Lung (tissue), 12 donors: Measurements from ENCODE around the gene SEMA5A. TPM values are rescaled to one million over a fixed set of nuclear protein-coding genes. Genes with fewer than 3 reads are reported as not detected.
A peak's percentile ranks its signal among the peaks of the same experiment; 100 is the strongest.

Experiments
- ATAC-seq: fragments of 200-7000 bp; cut with Tn5 transposase; one replicate; pipeline ENCODE4 v1.9.1; 2020; ENCODE audit warnings: moderate number of reproducible peaks; ENCODE audit not compliant: insufficient read depth, low FRiP score
- DNase-seq, 3 donors: peaks; one replicate each; pipeline ENCODE4 v3.0.0-alpha.2; 2013 to 2017
- H3K27ac ChIP-seq, 2 donors: one replicate each; pipeline ENCODE4 v1.5.1; 2013; ENCODE audit warnings: mild to moderate bottlenecking in 2 of 2, moderate library complexity in 2 of 2, control low read depth in 1 of 2, inconsistent platforms in 1 of 2, low read depth in 1 of 2, low read length in 1 of 2
- H3K27me3 ChIP-seq, 3 donors: one replicate each; pipeline ENCODE4 v1.5.1; 2013; ENCODE audit warnings: low read length in 2 of 3; ENCODE audit not compliant: control insufficient read depth in 3 of 3, insufficient read depth in 3 of 3
- H3K36me3 ChIP-seq, 4 donors: one replicate each; pipeline ENCODE4 v1.5.1; 2013; ENCODE audit warnings: low read length in 4 of 4, mild to moderate bottlenecking in 1 of 4, moderate library complexity in 1 of 4; ENCODE audit not compliant: control insufficient read depth in 4 of 4, insufficient read depth in 4 of 4
- H3K4me1 ChIP-seq, 5 donors: one replicate each; pipeline ENCODE4 v1.5.1; 2013; ENCODE audit warnings: low read length in 5 of 5, mild to moderate bottlenecking in 2 of 5, moderate library complexity in 1 of 5; ENCODE audit not compliant: control insufficient read depth in 5 of 5, insufficient read depth in 5 of 5
- H3K4me3 ChIP-seq: one replicate; pipeline ENCODE4 v1.5.1; 2013; ENCODE audit warnings: mild to moderate bottlenecking, control low read depth, moderate library complexity
- H3K9ac ChIP-seq, 2 donors: one replicate each; pipeline ENCODE4 v1.5.1; 2013; ENCODE audit warnings: low read length in 2 of 2, control low read depth in 1 of 2; ENCODE audit not compliant: insufficient read depth in 1 of 2
- H3K9me3 ChIP-seq, 4 donors: one replicate each; pipeline ENCODE4 v1.5.1; 2013; ENCODE audit warnings: low read length in 3 of 4, mild to moderate bottlenecking in 1 of 4, moderate library complexity in 1 of 4; ENCODE audit not compliant: control insufficient read depth in 4 of 4, insufficient read depth in 3 of 4
- CTCF ChIP-seq: IDR thresholded peaks from 2 replicates; pipeline ENCODE4 v1.5.1; 2012; ENCODE audit warnings: mild to moderate bottlenecking; ENCODE audit errors: control extremely low read depth, extremely low read depth
- WGBS, 2 donors: extraction: QIAGEN DNeasy Blood & Tissue Kit; methylation state at CpG; one replicate each; pipeline ENCODE4 v1.1.7; 2013; 5-methylcytosine and 5-hydroxymethylcytosine counted together
- polyA plus RNA-seq, 2 donors: library from polyadenylated mRNA; stranded (reverse); fragments of 200-250 nt; gene quantifications; one replicate each; pipeline ENCODE4 v1.2.1, GENCODE V29; 2013
- total RNA-seq, 2 donors: library from RNA; depleted of rRNA in 1 of 2; stranded (reverse); fragments of >200 nt in 1 of 2; gene quantifications; one replicate each; pipeline ENCODE4 v1.2.1, GENCODE V29; 2014 to 2021
- donor health status: control.
- donor health status: control.
- donor health status: Bipolar disorder and iron deficiency.
- donor health status: healthy.
- donor health status: DM: yes; HTN: yes; CAD: no.

SEMA5A gene
- total and polyA plus RNA-seq, 4 donors: 3.1 to 44.9 (median 13.7) TPM

DNA sequence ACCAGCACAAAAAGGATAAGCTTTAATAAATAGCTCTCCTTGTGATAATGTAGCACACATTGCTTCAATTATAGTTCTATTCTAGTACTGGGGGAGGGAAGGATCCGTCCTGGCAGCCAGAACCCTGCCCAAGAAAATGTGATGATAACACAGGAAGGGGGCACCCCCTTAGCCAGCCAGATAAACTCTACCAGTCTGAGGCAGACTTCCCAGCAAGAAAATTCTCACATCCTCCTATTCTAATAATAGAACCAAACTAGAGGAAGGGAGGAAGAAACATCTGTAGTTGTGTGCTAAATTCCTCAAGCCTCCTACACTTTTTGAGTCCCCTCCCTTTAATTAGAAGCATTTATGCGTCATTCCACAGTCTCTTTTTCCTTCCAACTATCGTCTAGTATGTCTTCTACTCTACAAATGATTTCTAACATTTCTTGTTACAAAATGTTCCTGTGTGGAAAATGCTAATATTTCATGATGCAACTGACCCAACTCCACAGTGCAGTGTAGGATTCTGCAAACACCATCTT, 261.0 kb downstream of the SEMA5A start:
- no peak for TF ChIP-seq CTCF
- H3K27ac ChIP-seq: peak overlapping the region in 1 of 2 donors; percentile 24
- no peak overlapping the region for H3K4me3 ChIP-seq
- H3K36me3 ChIP-seq: no peaks in the 10 kb centered on the region
- no peaks in the 10 kb centered on the region for H3K27me3 ChIP-seq
- WGBS, 2 donors: 18% methylated on average over 3 of the region's 3 CpGs
- H3K9me3 ChIP-seq: no peaks in the 10 kb centered on the region
- peak; percentile 27 for ATAC-seq
- no peak overlapping the region for H3K9ac ChIP-seq
- DNase-seq: peak in 2 of 3 donors; percentile 11
- peaks cover 0 to 6% (median 0%) of the 10 kb centered on the region in 5 donors for H3K4me1 ChIP-seq

- H3K4me3 ChIP-seq: no peak overlapping the region
- no peaks in the 10 kb centered on the region for H3K36me3 ChIP-seq
- H3K4me1 ChIP-seq: peaks cover 0 to 6% (median 0%) of the 10 kb centered on the region in 5 donors
- no peak for TF ChIP-seq CTCF
- DNase-seq: no peak
- ATAC-seq: no peak
- H3K9me3 ChIP-seq: no peaks in the 10 kb centered on the region
- no peak overlapping the region for H3K9ac ChIP-seq
- no peaks in the 10 kb centered on the region for H3K27me3 ChIP-seq
- WGBS, 2 donors: 33 to 42% methylated on average over 1 of the region's 1 CpG
- peak overlapping the region in 1 of 2 donors; percentile 24 for H3K27ac ChIP-seq
Measured at GRCh38 chr5:9284272-9284671, 261.6 kb downstream of the SEMA5A start.

GRCh38 chr5:9283473-9283872, 262.4 kb downstream of the SEMA5A start:
- H3K27ac ChIP-seq: no peak overlapping the region
- H3K36me3 ChIP-seq: no peaks in the 10 kb centered on the region
- no peak overlapping the region for H3K9ac ChIP-seq
- ATAC-seq (no peak), DNase-seq (no peak)
- 88 to 95% methylated on average over 1 of the region's 1 CpG for WGBS, 2 donors
- H3K4me3 ChIP-seq: no peak overlapping the region
- no peaks in the 10 kb centered on the region for H3K27me3 ChIP-seq
- H3K4me1 ChIP-seq: peaks cover 0 to 6% (median 0%) of the 10 kb centered on the region in 5 donors
- H3K9me3 ChIP-seq: peaks cover 0 to 2% (median 0%) of the 10 kb centered on the region in 4 donors
- no peak for TF ChIP-seq CTCF

DNA sequence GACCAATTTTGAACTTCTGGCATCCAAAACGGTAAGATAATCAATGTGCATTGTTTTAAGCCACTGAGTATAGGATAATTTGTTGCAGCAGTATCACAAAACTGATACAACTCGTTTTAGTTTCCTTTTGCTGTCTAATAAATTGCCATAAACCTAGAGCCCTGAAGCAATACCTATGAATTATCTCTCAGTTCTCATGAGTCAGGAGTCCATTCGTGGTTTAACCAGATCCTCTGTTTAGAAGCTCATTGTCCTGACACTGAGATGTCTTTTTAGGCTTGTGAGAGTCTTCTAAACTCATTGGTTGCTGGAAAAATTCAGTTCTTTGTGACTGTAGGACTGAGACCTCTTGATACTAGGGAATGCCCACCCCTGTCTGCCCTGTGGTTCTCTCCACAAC, 262.9 kb downstream of the SEMA5A start:
- no peaks in the 10 kb centered on the region for H3K36me3 ChIP-seq
- H3K9me3 ChIP-seq: peaks cover 0 to 2% (median 0%) of the 10 kb centered on the region in 4 donors
- H3K4me1 ChIP-seq: peaks cover 0 to 6% (median 0%) of the 10 kb centered on the region in 5 donors
- ATAC-seq (no peak), DNase-seq (no peak)
- H3K27me3 ChIP-seq: no peaks in the 10 kb centered on the region
- H3K27ac ChIP-seq: no peak overlapping the region
- no peak overlapping the region for H3K9ac ChIP-seq
- H3K4me3 ChIP-seq: no peak overlapping the region
- 69 to 72% methylated on average over 3 of the region's 3 CpGs for WGBS, 2 donors
- TF ChIP-seq CTCF: no peak
